Liver (tissue), 3 donors: ENCODE measurements around the gene CREBBP.

Source experiments
- FOXA1 ChIP-seq: IDR thresholded peaks from 2 replicates; pipeline ENCODE4 v1.6.1; 2016; ENCODE audit warnings: antibody characterized with exemption
- GABPA ChIP-seq, 2 donors: IDR thresholded peaks in 1 of 2; conservative IDR thresholded peaks in 1 of 2; 2 replicates each; pipeline ENCODE4 v1.6.1; 2016; ENCODE audit warnings: antibody characterized with exemption in 2 of 2, mild to moderate bottlenecking in 1 of 2, moderate library complexity in 1 of 2
- HNF4G ChIP-seq: IDR thresholded peaks from 2 replicates; pipeline ENCODE4 v1.6.1; 2016; ENCODE audit warnings: antibody characterized with exemption
- JUND ChIP-seq, 2 donors: IDR thresholded peaks; 2 replicates each; pipeline ENCODE4 v1.6.1; 2016; ENCODE audit warnings: antibody characterized with exemption in 2 of 2
- RAD21 ChIP-seq, 2 donors: IDR thresholded peaks; 2 replicates each; pipeline ENCODE4 v1.6.1; 2016; ENCODE audit warnings: antibody characterized with exemption in 2 of 2, mild to moderate bottlenecking in 2 of 2
- SP1 ChIP-seq: IDR thresholded peaks from 2 replicates; pipeline ENCODE4 v1.6.1; 2018; ENCODE audit warnings: antibody characterized with exemption, mild to moderate bottlenecking
- TF ChIP-seq, protein P1 (sequence below): fragments of 150-350 bp; IDR thresholded peaks from 2 replicates; pipeline ENCODE4 v1.5.1; 2017; ENCODE audit warnings: improper control_type of control experiment, low read depth, low read length; ENCODE audit not compliant: missing input control
- TF ChIP-seq, protein P2 (sequence below): IDR thresholded peaks from 2 replicates; pipeline ENCODE4 v1.6.1; 2016; ENCODE audit warnings: antibody characterized with exemption, mild to moderate bottlenecking
- TF ChIP-seq, protein P3 (sequence below): IDR thresholded peaks from 2 replicates; pipeline ENCODE4 v1.6.1; 2016; ENCODE audit warnings: antibody characterized with exemption
- donor health status: healthy.
- donor health status: healthy.

DNA sequence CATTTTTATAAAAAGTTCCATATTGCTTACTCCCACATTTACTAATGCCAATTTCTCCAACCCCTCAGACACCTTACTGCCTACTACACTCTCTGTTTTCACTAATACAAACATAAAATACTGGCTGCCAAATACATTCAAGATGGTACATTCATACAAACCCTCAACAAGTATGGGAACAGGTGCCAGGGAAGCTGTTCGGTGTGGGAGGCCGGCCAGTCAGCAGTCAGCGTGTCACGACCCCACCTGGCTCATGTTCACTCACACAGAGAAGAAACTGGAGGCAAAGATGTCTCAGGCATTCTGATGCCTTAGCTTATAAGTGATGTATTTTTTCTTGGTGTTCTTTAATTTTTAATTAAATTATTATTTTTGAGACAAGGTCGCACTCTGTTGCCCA, 120.8 kb downstream of the CREBBP start:
- TF ChIP-seq, protein P1, sequence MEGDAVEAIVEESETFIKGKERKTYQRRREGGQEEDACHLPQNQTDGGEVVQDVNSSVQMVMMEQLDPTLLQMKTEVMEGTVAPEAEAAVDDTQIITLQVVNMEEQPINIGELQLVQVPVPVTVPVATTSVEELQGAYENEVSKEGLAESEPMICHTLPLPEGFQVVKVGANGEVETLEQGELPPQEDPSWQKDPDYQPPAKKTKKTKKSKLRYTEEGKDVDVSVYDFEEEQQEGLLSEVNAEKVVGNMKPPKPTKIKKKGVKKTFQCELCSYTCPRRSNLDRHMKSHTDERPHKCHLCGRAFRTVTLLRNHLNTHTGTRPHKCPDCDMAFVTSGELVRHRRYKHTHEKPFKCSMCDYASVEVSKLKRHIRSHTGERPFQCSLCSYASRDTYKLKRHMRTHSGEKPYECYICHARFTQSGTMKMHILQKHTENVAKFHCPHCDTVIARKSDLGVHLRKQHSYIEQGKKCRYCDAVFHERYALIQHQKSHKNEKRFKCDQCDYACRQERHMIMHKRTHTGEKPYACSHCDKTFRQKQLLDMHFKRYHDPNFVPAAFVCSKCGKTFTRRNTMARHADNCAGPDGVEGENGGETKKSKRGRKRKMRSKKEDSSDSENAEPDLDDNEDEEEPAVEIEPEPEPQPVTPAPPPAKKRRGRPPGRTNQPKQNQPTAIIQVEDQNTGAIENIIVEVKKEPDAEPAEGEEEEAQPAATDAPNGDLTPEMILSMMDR = no peak
- TF ChIP-seq JUND (IDR thresholded peaks at IDR 0.05) (no peak), FOXA1 (no peak), RAD21 (IDR thresholded peaks at IDR 0.05) (no peak), SP1 (no peak), HNF4G (no peak), GABPA (IDR thresholded peaks at IDR 0.05 in 1 of 2, conservative IDR thresholded peaks at IDR 0.05 in 1 of 2) (no peak)
- TF ChIP-seq, protein P2, sequence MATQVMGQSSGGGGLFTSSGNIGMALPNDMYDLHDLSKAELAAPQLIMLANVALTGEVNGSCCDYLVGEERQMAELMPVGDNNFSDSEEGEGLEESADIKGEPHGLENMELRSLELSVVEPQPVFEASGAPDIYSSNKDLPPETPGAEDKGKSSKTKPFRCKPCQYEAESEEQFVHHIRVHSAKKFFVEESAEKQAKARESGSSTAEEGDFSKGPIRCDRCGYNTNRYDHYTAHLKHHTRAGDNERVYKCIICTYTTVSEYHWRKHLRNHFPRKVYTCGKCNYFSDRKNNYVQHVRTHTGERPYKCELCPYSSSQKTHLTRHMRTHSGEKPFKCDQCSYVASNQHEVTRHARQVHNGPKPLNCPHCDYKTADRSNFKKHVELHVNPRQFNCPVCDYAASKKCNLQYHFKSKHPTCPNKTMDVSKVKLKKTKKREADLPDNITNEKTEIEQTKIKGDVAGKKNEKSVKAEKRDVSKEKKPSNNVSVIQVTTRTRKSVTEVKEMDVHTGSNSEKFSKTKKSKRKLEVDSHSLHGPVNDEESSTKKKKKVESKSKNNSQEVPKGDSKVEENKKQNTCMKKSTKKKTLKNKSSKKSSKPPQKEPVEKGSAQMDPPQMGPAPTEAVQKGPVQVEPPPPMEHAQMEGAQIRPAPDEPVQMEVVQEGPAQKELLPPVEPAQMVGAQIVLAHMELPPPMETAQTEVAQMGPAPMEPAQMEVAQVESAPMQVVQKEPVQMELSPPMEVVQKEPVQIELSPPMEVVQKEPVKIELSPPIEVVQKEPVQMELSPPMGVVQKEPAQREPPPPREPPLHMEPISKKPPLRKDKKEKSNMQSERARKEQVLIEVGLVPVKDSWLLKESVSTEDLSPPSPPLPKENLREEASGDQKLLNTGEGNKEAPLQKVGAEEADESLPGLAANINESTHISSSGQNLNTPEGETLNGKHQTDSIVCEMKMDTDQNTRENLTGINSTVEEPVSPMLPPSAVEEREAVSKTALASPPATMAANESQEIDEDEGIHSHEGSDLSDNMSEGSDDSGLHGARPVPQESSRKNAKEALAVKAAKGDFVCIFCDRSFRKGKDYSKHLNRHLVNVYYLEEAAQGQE = no peak
- TF ChIP-seq, protein P3, sequence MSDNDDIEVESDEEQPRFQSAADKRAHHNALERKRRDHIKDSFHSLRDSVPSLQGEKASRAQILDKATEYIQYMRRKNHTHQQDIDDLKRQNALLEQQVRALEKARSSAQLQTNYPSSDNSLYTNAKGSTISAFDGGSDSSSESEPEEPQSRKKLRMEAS = no peak
